HG02870 (cell line): ENCODE data around the gene NR2E3.
A peak's percentile ranks its signal among the peaks of the same experiment; 100 is the strongest.

ENCODE experiments used
- ATAC-seq: cut with Tn5 transposase; IDR thresholded peaks from one replicate; pipeline ENCODE4 v1.9.1; 2021; ENCODE audit warnings: mild to moderate bottlenecking, moderate library complexity; ENCODE audit not compliant: unreplicated experiment

The NR2E3 gene

GRCh38 chr15:71810256-71811035 is at the start of gene NR2E3:
Gene NR2E3 (plus strand): TSS chr15:71810554. CDS start chr15:71810744, 190 bp downstream.
- ATAC-seq = no peak

GRCh38 chr15:71760852-71761251 is 49.5 kb upstream of the NR2E3 start:
- ATAC-seq = no peak

- no peak for ATAC-seq
Observed at GRCh38 chr15:71761649-71762048, 48.7 kb upstream of the NR2E3 start.

- ATAC-seq = no peak
Observed at GRCh38 chr15:71768184-71768583, 42.2 kb upstream of the NR2E3 start.

GRCh38 chr15:71773206-71773859 is 37.0 kb upstream of the NR2E3 start:
- no peak for ATAC-seq

- ATAC-seq = no peak
Observed at GRCh38 chr15:71775856-71776255, 34.5 kb upstream of the NR2E3 start.

- no peak for ATAC-seq
Observed at GRCh38 chr15:71776304-71776703, 34.0 kb upstream of the NR2E3 start.

GRCh38 chr15:71777216-71777943 is 33.0 kb upstream of the NR2E3 start:
- no peak for ATAC-seq

GRCh38 chr15:71779073-71779797 is 31.1 kb upstream of the NR2E3 start:
- ATAC-seq = no peak

- no peak for ATAC-seq
Observed at GRCh38 chr15:71780115-71780976, 30.0 kb upstream of the NR2E3 start.

- ATAC-seq = peak; percentile 66
Observed at GRCh38 chr15:71781179-71781964, 29.0 kb upstream of the NR2E3 start.

GRCh38 chr15:71781965-71782265 is 28.4 kb upstream of the NR2E3 start:
- ATAC-seq = no peak

- no peak for ATAC-seq
Observed at GRCh38 chr15:71782422-71783165, 27.8 kb upstream of the NR2E3 start.

GRCh38 chr15:71784719-71785118 is 25.6 kb upstream of the NR2E3 start:
- no peak for ATAC-seq

- ATAC-seq = no peak
Observed at GRCh38 chr15:71785996-71786395, 24.4 kb upstream of the NR2E3 start.

GRCh38 chr15:71786673-71787072 is 23.7 kb upstream of the NR2E3 start:
- ATAC-seq = no peak

GRCh38 chr15:71788646-71789579 is 21.4 kb upstream of the NR2E3 start:
- ATAC-seq = no peak

GRCh38 chr15:71789616-71790015 is 20.7 kb upstream of the NR2E3 start:
- no peak for ATAC-seq
